Ovary (tissue), 3 donors: ENCODE measurements around the gene KBTBD4.

Experiments used
- CTCF ChIP-seq, 3 donors: fragments of 450-650 bp in 2 of 3; fragments of 200-600 bp in 1 of 3; IDR thresholded peaks; one replicate each; pipeline versions ENCODE4 v1.5.1 to v1.8.0; 2016 to 2022; ENCODE audit warnings: antibody characterized with exemption in 3 of 3, mild to moderate bottlenecking in 1 of 3
- EP300 ChIP-seq: sonication (generic); formaldehyde crosslinking; IDR thresholded peaks from one replicate; pipeline ENCODE4 v1.6.1; 2017; ENCODE audit warnings: antibody characterized with exemption
- POLR2A ChIP-seq: fragments of 450-650 bp; IDR thresholded peaks from one replicate; pipeline ENCODE4 v1.6.1; 2017; ENCODE audit warnings: antibody characterized with exemption, mild to moderate bottlenecking, moderate library complexity
- donor health status: DM: no; HTN: no; CAD: no.

GRCh38 chr11:47541070-47541469, 37.7 kb downstream of the KBTBD4 start:
- no peak for TF ChIP-seq CTCF (IDR thresholded peaks at IDR 0.05)
- TF ChIP-seq EP300 = no peak
- TF ChIP-seq POLR2A = no peak
